Measurements from ENCODE around the gene LUC7L3.

The LUC7L3 gene

GRCh38 chr17:50769884-50770283 is 50.5 kb downstream of the LUC7L3 start:
- no peak for TF ChIP-seq CTCF (conservative IDR thresholded peaks at IDR 0.05; ENCODE audit: low read depth)
- DNase-seq (ENCODE audit: low spot score) = no peak
- POLR2A ChIA-PET (ENCODE audit: low non-redundant PET) = no interaction called here
- CTCF ChIA-PET = interaction anchor here (0.6 kb wide), 1 partner anchor 794 kb away, joined by 3 read pairs; no protein-coding TSS in a partner anchor
- no peak overlapping the region for H3K27ac ChIP-seq

DNA sequence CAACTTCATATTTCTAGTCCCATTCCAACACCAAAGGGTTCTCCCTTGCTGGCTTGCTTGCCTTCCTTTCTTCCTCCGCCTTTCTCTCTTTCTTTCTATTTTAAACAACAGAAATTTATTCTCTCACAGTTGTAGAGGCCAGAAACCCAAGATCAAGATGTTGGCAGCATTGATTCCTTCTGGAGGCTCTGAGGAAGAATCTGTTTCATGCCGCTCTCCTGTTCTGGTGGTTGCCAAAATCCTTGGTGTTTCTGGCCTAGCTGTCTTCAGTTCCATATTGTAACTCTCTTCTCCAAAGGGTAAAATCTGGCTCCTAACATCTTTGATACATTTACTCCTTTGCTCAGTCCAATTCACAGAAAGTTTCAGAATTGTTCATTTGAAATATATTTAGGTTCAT is 50.9 kb downstream of the LUC7L3 start:
- POLR2A ChIA-PET (ENCODE audit: low non-redundant PET) = no interaction called here
- CTCF ChIA-PET = no interaction called here

GRCh38 chr17:50771991-50772785 is 52.8 kb downstream of the LUC7L3 start:
- ChIA-PET POLR2A (ENCODE audit: low non-redundant PET) (no interaction called here), CTCF (no interaction called here)
- DNase-seq (ENCODE audit: low spot score) = no peak
- no peak overlapping the region for H3K27ac ChIP-seq
- TF ChIP-seq CTCF (conservative IDR thresholded peaks at IDR 0.05; ENCODE audit: low read depth) = no peak

More for the DNA sequence above, 50.9 kb downstream of the LUC7L3 start:
- no peak for TF ChIP-seq CTCF (conservative IDR thresholded peaks at IDR 0.05; ENCODE audit: low read depth)
- DNase-seq (ENCODE audit: low spot score) = no peak
- no peak overlapping the region for H3K27ac ChIP-seq

GRCh38 chr17:50774225-50774803 is 54.9 kb downstream of the LUC7L3 start:
- CTCF ChIA-PET = no interaction called here
- DNase-seq (ENCODE audit: low spot score) = no peak
- TF ChIP-seq CTCF (conservative IDR thresholded peaks at IDR 0.05; ENCODE audit: low read depth) = no peak
- POLR2A ChIA-PET (ENCODE audit: low non-redundant PET) = no interaction called here
- no peak overlapping the region for H3K27ac ChIP-seq

GRCh38 chr17:50775926-50776325 is 56.5 kb downstream of the LUC7L3 start:
- no peak for TF ChIP-seq CTCF (conservative IDR thresholded peaks at IDR 0.05; ENCODE audit: low read depth)
- POLR2A ChIA-PET (ENCODE audit: low non-redundant PET) = no interaction called here
- no peak overlapping the region for H3K27ac ChIP-seq
- no peak for DNase-seq (ENCODE audit: low spot score)
- CTCF ChIA-PET = no interaction called here

DNA sequence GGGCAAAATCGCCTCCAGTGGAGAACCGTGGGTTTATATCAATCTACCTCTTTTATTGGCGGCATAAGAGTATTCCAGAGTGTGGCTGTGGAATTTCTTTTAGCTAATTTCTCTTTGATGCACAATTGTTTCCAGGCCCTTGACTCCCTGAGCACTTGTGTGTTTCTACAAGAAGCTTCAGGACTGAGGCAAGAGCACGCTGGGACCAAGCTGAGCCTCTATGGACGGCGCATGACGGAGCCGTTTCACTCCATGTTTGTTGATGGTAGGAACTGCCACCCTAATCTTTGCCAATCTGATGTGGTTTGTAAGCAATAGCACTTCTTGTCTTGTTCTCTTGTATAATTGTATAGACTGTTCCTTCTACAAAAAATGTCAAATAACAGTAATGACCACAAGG is 59.1 kb downstream of the LUC7L3 start:
- CTCF ChIA-PET = interaction anchor here (1.0 kb wide), 1 partner anchor 39 kb away, joined by 3 read pairs; no protein-coding TSS in a partner anchor
- POLR2A ChIA-PET (ENCODE audit: low non-redundant PET) = no interaction called here
- TF ChIP-seq CTCF (conservative IDR thresholded peaks at IDR 0.05; ENCODE audit: low read depth) = no peak

More for the DNA sequence above, 59.1 kb downstream of the LUC7L3 start:
- DNase-seq (ENCODE audit: low spot score) = no peak
- H3K27ac ChIP-seq = no peak overlapping the region

Data from RWPE1 (cell line).